H1 (cell line): ENCODE measurements around the gene CDRT4. TPM values are rescaled to one million over a fixed set of nuclear protein-coding genes. Genes with fewer than 3 reads are reported as not detected.

ENCODE experiments used
- SIX5 ChIP-seq: IDR thresholded peaks from 2 replicates; pipeline ENCODE4 v1.6.1; 2011; ENCODE audit warnings: mild to moderate bottlenecking, low read depth, low read length
- polyA plus RNA-seq, 7 experiments: library from polyadenylated mRNA; depleted of rRNA in 3 of 7; stranded (reverse) in 5 of 7; unstranded in 2 of 7; fragments of >200 nt in 5 of 7; fragments of 200-250 nt in 2 of 7; gene quantifications; 1 replicate in 5 of 7; 2 replicates in 1 of 7; 4 replicates in 1 of 7; pipeline versions ENCODE4 v1.2.1 to v1.2.3, GENCODE V29; 2011 to 2013; ENCODE audit warnings: missing spikeins in 2 of 7, mixed read lengths in 2 of 7
- total RNA-seq: library from RNA; stranded (reverse); fragmentation: NEBNext Ultra II Directional; extraction: Animal tissue kit (Norgen Biotek cat#: 25700); gene quantifications from 2 replicates; pipeline ENCODE4 v1.2.1, GENCODE V29; 2021
- TF ChIP-seq, protein P1 (sequence below): IDR thresholded peaks from 2 replicates; pipeline ENCODE4 v1.6.1; 2011; ENCODE audit warnings: low read length, improper control_type of control experiment

Gene CDRT4
- total and polyA plus RNA-seq, 2 of the 8 experiments (the other 6 are each of a cell fraction or from before 2014, with no cell fraction given) = 2.6 to 5.6 TPM

DNA sequence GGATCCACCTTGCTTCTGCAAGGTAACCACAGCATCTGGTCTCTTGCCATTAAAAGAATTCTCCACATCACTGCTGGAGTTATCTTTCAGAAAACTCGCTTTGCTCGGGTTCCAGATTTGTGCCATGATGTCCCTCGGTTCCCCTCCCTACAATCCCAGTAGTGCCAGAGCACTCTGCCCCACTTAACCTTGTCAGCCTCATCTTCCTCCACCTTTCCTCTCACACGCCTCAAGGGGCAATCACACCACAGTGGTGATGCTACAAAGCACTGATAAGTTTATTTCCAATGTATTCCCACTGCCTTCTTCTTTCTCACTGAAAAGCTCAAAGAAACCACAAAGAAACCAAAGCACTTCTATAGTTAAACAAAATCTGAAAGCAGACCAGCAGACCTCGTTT is 11.4 kb upstream of the CDRT4 start (continued):
- TF ChIP-seq, protein P1, sequence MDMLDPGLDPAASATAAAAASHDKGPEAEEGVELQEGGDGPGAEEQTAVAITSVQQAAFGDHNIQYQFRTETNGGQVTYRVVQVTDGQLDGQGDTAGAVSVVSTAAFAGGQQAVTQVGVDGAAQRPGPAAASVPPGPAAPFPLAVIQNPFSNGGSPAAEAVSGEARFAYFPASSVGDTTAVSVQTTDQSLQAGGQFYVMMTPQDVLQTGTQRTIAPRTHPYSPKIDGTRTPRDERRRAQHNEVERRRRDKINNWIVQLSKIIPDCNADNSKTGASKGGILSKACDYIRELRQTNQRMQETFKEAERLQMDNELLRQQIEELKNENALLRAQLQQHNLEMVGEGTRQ = no peak
- no peak for TF ChIP-seq SIX5
